Measurements from ENCODE around the gene NUBPL.

- TF ChIP-seq, protein P1, sequence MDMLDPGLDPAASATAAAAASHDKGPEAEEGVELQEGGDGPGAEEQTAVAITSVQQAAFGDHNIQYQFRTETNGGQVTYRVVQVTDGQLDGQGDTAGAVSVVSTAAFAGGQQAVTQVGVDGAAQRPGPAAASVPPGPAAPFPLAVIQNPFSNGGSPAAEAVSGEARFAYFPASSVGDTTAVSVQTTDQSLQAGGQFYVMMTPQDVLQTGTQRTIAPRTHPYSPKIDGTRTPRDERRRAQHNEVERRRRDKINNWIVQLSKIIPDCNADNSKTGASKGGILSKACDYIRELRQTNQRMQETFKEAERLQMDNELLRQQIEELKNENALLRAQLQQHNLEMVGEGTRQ (IDR thresholded peaks at IDR 0.05), result no peak
- no peak for TF ChIP-seq MAFK (IDR thresholded peaks at IDR 0.05; ENCODE audit: partially characterized antibody)
- TF ChIP-seq, protein P2, sequence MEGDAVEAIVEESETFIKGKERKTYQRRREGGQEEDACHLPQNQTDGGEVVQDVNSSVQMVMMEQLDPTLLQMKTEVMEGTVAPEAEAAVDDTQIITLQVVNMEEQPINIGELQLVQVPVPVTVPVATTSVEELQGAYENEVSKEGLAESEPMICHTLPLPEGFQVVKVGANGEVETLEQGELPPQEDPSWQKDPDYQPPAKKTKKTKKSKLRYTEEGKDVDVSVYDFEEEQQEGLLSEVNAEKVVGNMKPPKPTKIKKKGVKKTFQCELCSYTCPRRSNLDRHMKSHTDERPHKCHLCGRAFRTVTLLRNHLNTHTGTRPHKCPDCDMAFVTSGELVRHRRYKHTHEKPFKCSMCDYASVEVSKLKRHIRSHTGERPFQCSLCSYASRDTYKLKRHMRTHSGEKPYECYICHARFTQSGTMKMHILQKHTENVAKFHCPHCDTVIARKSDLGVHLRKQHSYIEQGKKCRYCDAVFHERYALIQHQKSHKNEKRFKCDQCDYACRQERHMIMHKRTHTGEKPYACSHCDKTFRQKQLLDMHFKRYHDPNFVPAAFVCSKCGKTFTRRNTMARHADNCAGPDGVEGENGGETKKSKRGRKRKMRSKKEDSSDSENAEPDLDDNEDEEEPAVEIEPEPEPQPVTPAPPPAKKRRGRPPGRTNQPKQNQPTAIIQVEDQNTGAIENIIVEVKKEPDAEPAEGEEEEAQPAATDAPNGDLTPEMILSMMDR (IDR thresholded peaks at IDR 0.05), result no peak
- TF ChIP-seq RCOR1 (IDR thresholded peaks at IDR 0.05; ENCODE audit: low read depth, low read length), result no peak
- no peak for TF ChIP-seq ESRRA (IDR thresholded peaks at IDR 0.05; ENCODE audit: borderline replicate concordance, low read length)
Measured at GRCh38 chr14:31827325-31827724, 266.1 kb downstream of the NUBPL start.

All from A549 (cell line).